ENCODE measurements around the gene OXER1. TPM values are rescaled to one million over a fixed set of nuclear protein-coding genes. Genes with fewer than 3 reads are reported as not detected.

OXER1 gene
- total and polyA plus RNA-seq, 2 of the 13 experiments (the other 11 are each of a cell fraction or from before 2014, with no cell fraction given) = 8.0 to 9.0 TPM

- TF ChIP-seq RELA (CRISPR knock-in tag; IDR thresholded peaks at IDR 0.05) = 0 out of 2 replicates have a peak, but pooled peaks have one; percentile 72
- peak; percentile 93 for TF ChIP-seq MYC (CRISPR knock-in tag; IDR thresholded peaks at IDR 0.05; ENCODE audit: borderline replicate concordance)
- TF ChIP-seq ZFP62 (CRISPR knock-in tag; IDR thresholded peaks at IDR 0.05) = peak; percentile 76; the same call in 1 of the 2 replicates
- TF ChIP-seq ZNF761 (CRISPR knock-in tag; conservative IDR thresholded peaks at IDR 0.05) = peak; percentile 97
- no peak for TF ChIP-seq ZNF207 (IDR thresholded peaks at IDR 0.05; ENCODE audit: borderline replicate concordance)
- peak; percentile 98 for TF ChIP-seq ZNF792 (CRISPR knock-in tag; IDR thresholded peaks at IDR 0.05)
- TF ChIP-seq SMAD9 (CRISPR knock-in tag; IDR thresholded peaks at IDR 0.05) = peak; percentile 40; the same call in 1 of the 2 replicates
- TF ChIP-seq ZNF550 (CRISPR knock-in tag; IDR thresholded peaks at IDR 0.05; ENCODE audit: borderline replicate concordance) = peak; percentile 99
- TF ChIP-seq ZNF350 (CRISPR knock-in tag; IDR thresholded peaks at IDR 0.05; ENCODE audit: borderline replicate concordance, low read depth) = peak; percentile 82; the same call in 1 of the 2 replicates
- TF ChIP-seq ZNF264 (CRISPR knock-in tag; IDR thresholded peaks at IDR 0.05) = peak; percentile 93; the same call in 1 of the 2 replicates
- peak; percentile 78; the same call in 1 of the 2 replicates for TF ChIP-seq ZSCAN22 (CRISPR knock-in tag; IDR thresholded peaks at IDR 0.05)
- peak; percentile 70; the same call in 1 of the 2 replicates for TF ChIP-seq ZFP1 (CRISPR knock-in tag; IDR thresholded peaks at IDR 0.05)
- TF ChIP-seq HINFP (CRISPR knock-in tag; IDR thresholded peaks at IDR 0.05; ENCODE audit: low read depth) = peak; percentile 96
- peak; percentile 81; the same call in 1 of the 2 replicates for TF ChIP-seq PRDM15 (CRISPR knock-in tag; IDR thresholded peaks at IDR 0.05)
- TF ChIP-seq DNMT1 (CRISPR knock-in tag; IDR thresholded peaks at IDR 0.05) = peak; percentile 87
- TF ChIP-seq NFIC (IDR thresholded peaks at IDR 0.05; ENCODE audit: low read length) = 0 out of 2 replicates have a peak, but pooled peaks have one; percentile 23
- TF ChIP-seq TIGD3 (CRISPR knock-in tag; IDR thresholded peaks at IDR 0.05; ENCODE audit: borderline replicate concordance) = no peak
- TF ChIP-seq ZNF605 (CRISPR knock-in tag; IDR thresholded peaks at IDR 0.05) = no peak; the same call in 1 of the 2 replicates
- peak; percentile 68; the same call in 1 of the 2 replicates for TF ChIP-seq HOMEZ (CRISPR knock-in tag; IDR thresholded peaks at IDR 0.05; ENCODE audit: low read depth)
- peak; percentile 78 for TF ChIP-seq SOX5 (CRISPR knock-in tag; IDR thresholded peaks at IDR 0.05; ENCODE audit: borderline replicate concordance)
- TF ChIP-seq ZNF737 (CRISPR knock-in tag; IDR thresholded peaks at IDR 0.05; ENCODE audit: borderline replicate concordance) = no peak; the same call in 1 of the 2 replicates
- TF ChIP-seq ZFP37 (CRISPR knock-in tag; IDR thresholded peaks at IDR 0.05; ENCODE audit: borderline replicate concordance) = peak; percentile 97
Observed at GRCh38 chr2:42810121-42810970, 46.4 kb upstream of the OXER1 start (continued).
